GM20000 (cell line): ENCODE data around the gene CSF3.

ENCODE experiments used
- DNase-seq: peaks from one replicate; pipeline ENCODE4 v3.0.0; 2012; ENCODE audit warnings: low spot score
- TF ChIP-seq, protein P1 (sequence below): IDR thresholded peaks from 2 replicates; pipeline ENCODE4 v1.5.1; 2012; ENCODE audit warnings: mild to moderate bottlenecking, control low read depth; ENCODE audit errors: extremely low read depth, missing control alignments

The CSF3 gene, protein sequence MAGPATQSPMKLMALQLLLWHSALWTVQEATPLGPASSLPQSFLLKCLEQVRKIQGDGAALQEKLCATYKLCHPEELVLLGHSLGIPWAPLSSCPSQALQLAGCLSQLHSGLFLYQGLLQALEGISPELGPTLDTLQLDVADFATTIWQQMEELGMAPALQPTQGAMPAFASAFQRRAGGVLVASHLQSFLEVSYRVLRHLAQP

DNA sequence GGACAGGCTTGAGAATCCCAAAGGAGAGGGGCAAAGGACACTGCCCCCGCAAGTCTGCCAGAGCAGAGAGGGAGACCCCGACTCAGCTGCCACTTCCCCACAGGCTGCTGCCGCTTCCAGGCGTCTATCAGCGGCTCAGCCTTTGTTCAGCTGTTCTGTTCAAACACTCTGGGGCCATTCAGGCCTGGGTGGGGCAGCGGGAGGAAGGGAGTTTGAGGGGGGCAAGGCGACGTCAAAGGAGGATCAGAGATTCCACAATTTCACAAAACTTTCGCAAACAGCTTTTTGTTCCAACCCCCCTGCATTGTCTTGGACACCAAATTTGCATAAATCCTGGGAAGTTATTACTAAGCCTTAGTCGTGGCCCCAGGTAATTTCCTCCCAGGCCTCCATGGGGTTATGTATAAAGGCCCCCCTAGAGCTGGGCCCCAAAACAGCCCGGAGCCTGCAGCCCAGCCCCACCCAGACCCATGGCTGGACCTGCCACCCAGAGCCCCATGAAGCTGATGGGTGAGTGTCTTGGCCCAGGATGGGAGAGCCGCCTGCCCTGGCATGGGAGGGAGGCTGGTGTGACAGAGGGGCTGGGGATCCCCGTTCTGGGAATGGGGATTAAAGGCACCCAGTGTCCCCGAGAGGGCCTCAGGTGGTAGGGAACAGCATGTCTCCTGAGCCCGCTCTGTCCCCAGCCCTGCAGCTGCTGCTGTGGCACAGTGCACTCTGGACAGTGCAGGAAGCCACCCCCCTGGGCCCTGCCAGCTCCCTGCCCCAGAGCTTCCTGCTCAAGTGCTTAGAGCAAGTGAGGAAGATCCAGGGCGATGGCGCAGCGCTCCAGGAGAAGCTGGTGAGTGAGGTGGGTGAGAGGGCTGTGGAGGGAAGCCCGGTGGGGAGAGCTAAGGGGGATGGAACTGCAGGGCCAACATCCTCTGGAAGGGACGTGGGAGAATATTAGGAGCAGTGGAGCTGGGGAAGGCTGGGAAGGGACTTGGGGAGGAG, at the start of gene CSF3:
Gene CSF3 (plus strand): TSS at position 436 of the 993 bp plus-strand sequence. CDS start 35 bp downstream, at position 471.
- DNase-seq: no peak
- TF ChIP-seq, protein P1, sequence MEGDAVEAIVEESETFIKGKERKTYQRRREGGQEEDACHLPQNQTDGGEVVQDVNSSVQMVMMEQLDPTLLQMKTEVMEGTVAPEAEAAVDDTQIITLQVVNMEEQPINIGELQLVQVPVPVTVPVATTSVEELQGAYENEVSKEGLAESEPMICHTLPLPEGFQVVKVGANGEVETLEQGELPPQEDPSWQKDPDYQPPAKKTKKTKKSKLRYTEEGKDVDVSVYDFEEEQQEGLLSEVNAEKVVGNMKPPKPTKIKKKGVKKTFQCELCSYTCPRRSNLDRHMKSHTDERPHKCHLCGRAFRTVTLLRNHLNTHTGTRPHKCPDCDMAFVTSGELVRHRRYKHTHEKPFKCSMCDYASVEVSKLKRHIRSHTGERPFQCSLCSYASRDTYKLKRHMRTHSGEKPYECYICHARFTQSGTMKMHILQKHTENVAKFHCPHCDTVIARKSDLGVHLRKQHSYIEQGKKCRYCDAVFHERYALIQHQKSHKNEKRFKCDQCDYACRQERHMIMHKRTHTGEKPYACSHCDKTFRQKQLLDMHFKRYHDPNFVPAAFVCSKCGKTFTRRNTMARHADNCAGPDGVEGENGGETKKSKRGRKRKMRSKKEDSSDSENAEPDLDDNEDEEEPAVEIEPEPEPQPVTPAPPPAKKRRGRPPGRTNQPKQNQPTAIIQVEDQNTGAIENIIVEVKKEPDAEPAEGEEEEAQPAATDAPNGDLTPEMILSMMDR: no peak

DNA sequence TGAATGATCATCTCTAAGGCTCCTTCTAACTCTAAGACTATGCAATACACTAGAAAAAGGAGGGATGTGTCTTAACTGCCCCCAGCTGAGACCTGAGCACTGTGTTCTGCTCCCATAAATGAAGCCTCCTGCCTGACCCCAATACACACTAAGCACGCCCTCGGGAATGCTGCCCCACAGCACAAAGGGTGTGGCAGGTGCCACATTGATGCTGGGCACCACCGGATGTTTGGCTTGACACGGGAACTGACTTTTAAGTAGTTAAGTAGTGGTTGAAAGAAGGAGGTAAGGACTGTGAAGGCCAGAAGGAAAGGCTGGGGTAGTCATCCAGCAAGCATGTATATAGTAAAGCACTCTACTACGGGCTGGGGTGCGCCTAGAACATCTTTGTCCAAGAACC, 48.5 kb upstream of the CSF3 start:
- TF ChIP-seq, protein P1: no peak

DNA sequence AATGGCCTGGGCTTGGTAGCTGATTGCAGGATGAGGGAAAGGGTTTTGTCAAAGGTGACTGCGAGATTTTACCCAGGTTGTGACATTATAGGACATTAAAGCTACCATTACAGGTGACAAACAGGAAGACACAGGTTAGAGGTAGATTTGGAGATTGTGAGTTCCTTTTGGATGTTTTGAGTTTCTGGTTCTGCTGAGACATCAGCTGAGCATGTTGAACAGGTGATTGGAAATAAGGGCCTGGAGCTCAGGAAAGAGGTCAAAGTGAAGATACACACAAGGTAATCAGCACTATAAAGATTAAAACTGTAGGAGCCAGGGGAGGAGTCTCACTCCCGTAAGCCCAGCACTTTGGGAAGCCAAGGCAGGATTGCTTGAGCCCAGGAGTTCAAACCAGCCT, 46.5 kb upstream of the CSF3 start:
- DNase-seq: no peak
- TF ChIP-seq, protein P1: no peak

More for the DNA sequence above, 48.5 kb upstream of the CSF3 start:
- no peak for DNase-seq

DNA sequence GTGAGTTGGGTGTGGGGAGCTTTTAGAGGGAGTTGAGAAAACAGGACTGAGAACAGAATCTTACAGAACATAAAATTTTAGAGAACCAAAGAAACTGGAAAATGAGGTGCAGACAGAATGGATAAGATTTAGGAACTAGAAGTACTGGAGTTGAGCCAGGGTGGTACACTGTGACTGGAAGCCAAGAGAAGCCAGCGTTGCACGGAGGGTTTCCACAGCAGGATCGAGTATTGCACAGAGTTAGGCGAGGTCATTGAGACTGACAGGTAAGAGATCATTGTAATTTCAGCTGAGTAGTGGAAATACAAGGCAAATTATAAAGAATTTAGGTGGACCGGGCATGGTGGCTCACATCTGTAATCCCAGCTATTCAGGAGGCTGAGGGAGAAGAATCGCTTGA, 45.9 kb upstream of the CSF3 start:
- TF ChIP-seq, protein P1: no peak
- no peak for DNase-seq

DNA sequence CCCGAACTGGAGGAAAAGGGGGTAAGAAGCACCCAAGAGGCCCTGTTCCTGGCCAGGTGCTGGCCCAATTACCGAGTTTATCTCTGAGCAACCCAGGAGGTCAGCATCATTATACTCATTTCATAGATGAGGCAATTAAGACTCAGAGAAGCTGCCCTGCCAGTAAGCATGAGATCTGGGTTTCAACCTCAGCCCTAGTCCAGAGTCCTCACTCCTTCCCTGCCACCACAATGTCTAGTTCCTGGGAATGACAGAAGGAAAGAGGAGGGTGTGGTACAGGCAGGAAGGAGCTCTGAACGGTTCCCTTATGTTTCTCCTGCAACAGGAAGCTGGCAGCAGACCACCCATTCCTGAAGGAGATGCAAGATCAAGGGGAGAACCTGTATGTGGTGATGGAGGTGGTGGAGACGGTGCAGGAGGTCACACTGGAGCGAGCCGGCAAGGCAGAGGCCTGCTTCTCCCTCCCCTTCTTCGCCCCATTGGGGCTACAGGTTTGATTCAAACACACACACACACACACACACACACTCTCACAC, 45.0 kb upstream of the CSF3 start:
- DNase-seq: no peak
- TF ChIP-seq, protein P1: no peak

DNA sequence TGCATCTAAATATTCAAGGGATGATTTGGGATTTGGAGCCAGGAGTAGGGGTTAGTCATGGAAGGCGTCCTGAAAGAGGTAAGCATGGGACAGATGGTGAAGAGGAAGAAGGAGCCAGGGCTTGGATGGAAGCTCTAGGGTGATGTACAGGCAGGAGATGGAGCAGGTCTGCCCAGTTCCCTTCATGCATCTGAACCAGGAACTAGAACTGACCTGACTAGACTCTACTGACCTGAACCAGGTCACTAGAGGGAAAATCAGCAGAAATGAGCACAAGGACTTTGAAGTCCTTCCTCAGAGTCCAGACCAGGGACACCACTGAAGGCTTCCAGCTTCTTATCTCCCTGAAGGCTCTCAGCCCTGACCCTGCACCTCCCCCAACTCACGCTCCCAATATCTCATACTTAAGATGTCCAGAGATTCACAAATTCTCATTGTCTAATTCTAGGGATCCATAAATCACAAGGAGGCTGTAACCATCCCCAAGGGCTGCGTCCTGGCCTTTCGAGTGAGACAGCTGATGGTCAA, 44.1 kb upstream of the CSF3 start:
- TF ChIP-seq, protein P1: no peak
- no peak for DNase-seq
